Activated CD4-positive, alpha-beta T cell treated with anti-CD3 and anti-CD28 coated beads for 4 hours (primary cell): ENCODE results near the gene ANKMY1.

Source experiments
- DNase-seq, 2 donors: peaks; one replicate each; pipeline ENCODE4 v3.0.0-alpha.2; 2020

ANKMY1 gene

GRCh38 chr2:240431661-240432424, 125.9 kb downstream of the ANKMY1 start:
- no peak for DNase-seq

GRCh38 chr2:240431271-240431660, 126.5 kb downstream of the ANKMY1 start:
- DNase-seq = no peak

DNA sequence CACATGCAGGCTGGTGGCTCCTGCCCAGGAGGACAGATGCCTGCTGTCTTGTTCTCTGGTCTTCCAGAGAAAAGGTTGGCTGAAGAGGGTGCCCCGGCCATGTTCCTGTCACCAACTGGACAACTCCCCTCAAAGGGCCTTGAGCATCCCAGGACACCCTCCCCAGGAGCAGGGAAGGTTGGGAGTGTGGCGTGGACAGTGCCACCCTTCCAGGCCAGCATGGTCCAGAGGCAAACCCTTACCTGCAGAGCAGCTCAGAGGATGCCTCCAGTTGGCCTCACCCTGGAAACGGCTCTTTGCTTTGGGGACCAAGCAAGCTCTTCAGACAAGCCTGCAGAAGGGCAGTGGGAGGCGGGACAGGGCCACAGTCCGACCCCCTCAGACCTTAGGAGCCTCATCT, 127.2 kb downstream of the ANKMY1 start:
- DNase-seq = no peak

GRCh38 chr2:240429872-240430491, 127.8 kb downstream of the ANKMY1 start:
- DNase-seq = no peak
